Subcutaneous abdominal adipose tissue (tissue), 5 donors: ENCODE results near the gene SATB1.

Experiments used
- H3K27ac ChIP-seq: one replicate; pipeline ENCODE4 v1.7.0; 2013; ENCODE audit warnings: low read depth, mild to moderate bottlenecking, inconsistent platforms, low read length, moderate library complexity
- H3K27me3 ChIP-seq, 5 donors: one replicate each; pipeline ENCODE4 v1.7.0; 2013; ENCODE audit warnings: low read length in 5 of 5, inconsistent platforms in 1 of 5; ENCODE audit not compliant: control insufficient read depth in 5 of 5, insufficient read depth in 4 of 5
- H3K36me3 ChIP-seq, 5 donors: one replicate each; pipeline ENCODE4 v1.7.0; 2013; ENCODE audit warnings: low read length in 5 of 5; ENCODE audit not compliant: control insufficient read depth in 5 of 5, insufficient read depth in 5 of 5
- H3K4me1 ChIP-seq, 5 donors: one replicate each; pipeline ENCODE4 v1.7.0; 2013; ENCODE audit warnings: low read length in 5 of 5, mild to moderate bottlenecking in 3 of 5, moderate library complexity in 1 of 5; ENCODE audit not compliant: control insufficient read depth in 5 of 5, insufficient read depth in 5 of 5
- H3K4me3 ChIP-seq, 5 donors: one replicate each; pipeline ENCODE4 v1.7.0; 2013; ENCODE audit warnings: low read length in 5 of 5, low read depth in 1 of 5
- H3K9ac ChIP-seq, 5 donors: one replicate each; pipeline ENCODE4 v1.7.0; 2013; ENCODE audit warnings: low read length in 5 of 5, mild to moderate bottlenecking in 4 of 5, moderate library complexity in 3 of 5
- H3K9me3 ChIP-seq, 5 donors: one replicate each; pipeline ENCODE4 v1.7.0; 2013; ENCODE audit warnings: low read length in 5 of 5; ENCODE audit not compliant: control insufficient read depth in 5 of 5
- donor health status: healthy.
- donor health status: healthy.
- donor health status: healthy.
- donor health status: healthy.
- donor health status: healthy.

The SATB1 gene

GRCh38 chr3:18405141-18405540 lies 20.0 kb downstream of the SATB1 start:
- no peak overlapping the region for H3K27ac ChIP-seq
- no peaks in the 10 kb centered on the region for H3K27me3 ChIP-seq
- no peak overlapping the region for H3K9ac ChIP-seq
- H3K36me3 ChIP-seq: peaks cover 0 to 3% (median 0%) of the 10 kb centered on the region in 5 donors
- H3K9me3 ChIP-seq: no peaks in the 10 kb centered on the region
- no peak overlapping the region for H3K4me3 ChIP-seq
- H3K4me1 ChIP-seq: peaks cover 0 to 24% (median 0%) of the 10 kb centered on the region in 5 donors

GRCh38 chr3:18403061-18403460 lies 22.1 kb downstream of the SATB1 start:
- no peaks in the 10 kb centered on the region for H3K27me3 ChIP-seq
- no peak overlapping the region for H3K27ac ChIP-seq
- no peak overlapping the region for H3K4me3 ChIP-seq
- peaks cover 0 to 24% (median 0%) of the 10 kb centered on the region in 5 donors for H3K4me1 ChIP-seq
- H3K9ac ChIP-seq: no peak overlapping the region
- H3K36me3 ChIP-seq: peaks cover 0 to 3% (median 0%) of the 10 kb centered on the region in 5 donors
- no peaks in the 10 kb centered on the region for H3K9me3 ChIP-seq

GRCh38 chr3:18402239-18402799 lies 22.8 kb downstream of the SATB1 start:
- no peak overlapping the region for H3K27ac ChIP-seq
- no peak overlapping the region for H3K9ac ChIP-seq
- H3K4me3 ChIP-seq: no peak overlapping the region
- peaks cover 0 to 3% (median 0%) of the 10 kb centered on the region in 5 donors for H3K36me3 ChIP-seq
- peaks cover 0 to 24% (median 0%) of the 10 kb centered on the region in 5 donors for H3K4me1 ChIP-seq
- H3K27me3 ChIP-seq: no peaks in the 10 kb centered on the region
- no peaks in the 10 kb centered on the region for H3K9me3 ChIP-seq

- Histone ChIP-seq H3K36me3 (peaks cover 0 to 4% (median 0%) of the 10 kb centered on the region in 5 donors), H3K27ac (no peak overlapping the region), H3K4me1 (peaks cover 0 to 24% (median 0%) of the 10 kb centered on the region in 5 donors), H3K4me3 (no peak overlapping the region), H3K9me3 (no peaks in the 10 kb centered on the region), H3K9ac (no peak overlapping the region), H3K27me3 (no peaks in the 10 kb centered on the region)
Observed at GRCh38 chr3:18401300-18401961, 23.7 kb downstream of the SATB1 start.

GRCh38 chr3:18398448-18398847 lies 26.7 kb downstream of the SATB1 start:
- H3K4me1 ChIP-seq: peaks cover 0 to 23% (median 0%) of the 10 kb centered on the region in 5 donors
- no peak overlapping the region for H3K27ac ChIP-seq
- H3K4me3 ChIP-seq: no peak overlapping the region
- no peaks in the 10 kb centered on the region for H3K27me3 ChIP-seq
- no peak overlapping the region for H3K9ac ChIP-seq
- H3K9me3 ChIP-seq: no peaks in the 10 kb centered on the region
- H3K36me3 ChIP-seq: peaks cover 11 to 21% (median 12%) of the 10 kb centered on the region in 5 donors

GRCh38 chr3:18396428-18396827 lies 28.7 kb downstream of the SATB1 start:
- Histone ChIP-seq H3K9ac (no peak overlapping the region), H3K9me3 (no peaks in the 10 kb centered on the region), H3K4me1 (peaks cover 0 to 4% (median 0%) of the 10 kb centered on the region in 5 donors), H3K27me3 (no peaks in the 10 kb centered on the region), H3K27ac (no peak overlapping the region), H3K36me3 (peaks cover 11 to 22% (median 13%) of the 10 kb centered on the region in 5 donors), H3K4me3 (no peak overlapping the region)

- Histone ChIP-seq H3K4me3 (no peak overlapping the region), H3K4me1 (no peaks in the 10 kb centered on the region), H3K27ac (no peak overlapping the region), H3K9me3 (no peaks in the 10 kb centered on the region), H3K27me3 (no peaks in the 10 kb centered on the region), H3K36me3 (peaks cover 11 to 22% (median 13%) of the 10 kb centered on the region in 5 donors), H3K9ac (no peak overlapping the region)
Observed at GRCh38 chr3:18394384-18394995, 30.6 kb downstream of the SATB1 start.

- no peaks in the 10 kb centered on the region for H3K27me3 ChIP-seq
- peaks cover 11 to 22% (median 13%) of the 10 kb centered on the region in 5 donors for H3K36me3 ChIP-seq
- no peak overlapping the region for H3K4me3 ChIP-seq
- no peak overlapping the region for H3K9ac ChIP-seq
- H3K4me1 ChIP-seq: no peaks in the 10 kb centered on the region
- no peak overlapping the region for H3K27ac ChIP-seq
- H3K9me3 ChIP-seq: no peaks in the 10 kb centered on the region
Observed at GRCh38 chr3:18393906-18394305, 31.2 kb downstream of the SATB1 start.

- peaks cover 9 to 18% (median 13%) of the 10 kb centered on the region in 5 donors for H3K36me3 ChIP-seq
- H3K4me3 ChIP-seq: no peak overlapping the region
- no peaks in the 10 kb centered on the region for H3K9me3 ChIP-seq
- H3K27ac ChIP-seq: no peak overlapping the region
- no peaks in the 10 kb centered on the region for H3K27me3 ChIP-seq
- H3K4me1 ChIP-seq: no peaks in the 10 kb centered on the region
- no peak overlapping the region for H3K9ac ChIP-seq
Observed at GRCh38 chr3:18390024-18390660, 35.0 kb downstream of the SATB1 start.
